ENCODE measurements around the gene PRKCH.

PRKCH gene

DNA sequence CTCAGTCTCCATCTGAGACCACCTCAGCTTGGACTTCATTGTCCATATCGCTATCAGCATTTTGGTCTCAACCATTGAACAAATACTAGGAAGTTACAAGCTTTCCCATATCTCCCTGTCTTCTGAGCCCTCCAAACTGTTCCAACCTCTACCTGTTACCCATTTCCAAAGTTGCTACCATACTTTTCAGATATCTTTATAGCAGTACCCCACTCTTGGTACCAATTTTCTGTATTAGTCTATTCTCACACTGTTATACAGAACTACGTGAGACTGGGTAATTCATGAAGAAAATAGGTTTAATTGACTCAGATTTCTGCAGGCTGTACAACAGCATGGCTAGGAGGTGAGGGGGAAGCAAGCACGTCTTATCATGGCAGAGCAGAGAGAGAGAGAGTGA is 53.8 kb downstream of the PRKCH start:
- Mint-ChIP-seq H3K27me3 (ENCODE audit: low read depth) (no peaks in the 10 kb centered on the region), H3K36me3 (ENCODE audit: low read depth) (peaks cover 78% of the 10 kb centered on the region), H3K9me3 (peaks cover 43% of the 10 kb centered on the region), H3K4me1 (ENCODE audit: low read depth) (peaks cover 68% of the 10 kb centered on the region), H3K27ac (no peak overlapping the region), H3K4me3 (no peak overlapping the region)

DNA sequence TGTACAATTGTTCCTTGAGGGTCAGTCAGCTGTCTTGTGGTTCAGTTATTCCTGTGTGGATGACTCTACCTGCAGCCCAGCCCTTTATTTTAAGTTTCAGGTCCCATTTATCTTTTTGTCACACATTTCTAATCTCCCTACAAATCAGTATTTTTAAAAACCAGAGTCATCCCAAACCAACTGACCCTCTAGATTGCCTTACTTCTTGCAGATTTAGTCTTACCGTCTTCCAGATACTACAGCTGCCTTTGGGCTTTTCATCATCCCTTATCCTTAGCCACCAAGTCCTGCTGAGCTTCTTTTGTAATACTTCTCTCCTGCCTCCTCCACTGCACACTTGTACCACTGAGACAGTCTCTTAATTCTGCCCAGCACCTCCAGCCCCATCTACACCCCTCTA is 54.9 kb downstream of the PRKCH start:
- peaks cover 43% of the 10 kb centered on the region for H3K9me3 Mint-ChIP-seq
- H3K27me3 Mint-ChIP-seq (ENCODE audit: low read depth): no peaks in the 10 kb centered on the region
- no peak overlapping the region for H3K27ac Mint-ChIP-seq
- H3K36me3 Mint-ChIP-seq (ENCODE audit: low read depth): peaks cover 82% of the 10 kb centered on the region
- no peak overlapping the region for H3K4me3 Mint-ChIP-seq
- peaks cover 71% of the 10 kb centered on the region for H3K4me1 Mint-ChIP-seq (ENCODE audit: low read depth)

DNA sequence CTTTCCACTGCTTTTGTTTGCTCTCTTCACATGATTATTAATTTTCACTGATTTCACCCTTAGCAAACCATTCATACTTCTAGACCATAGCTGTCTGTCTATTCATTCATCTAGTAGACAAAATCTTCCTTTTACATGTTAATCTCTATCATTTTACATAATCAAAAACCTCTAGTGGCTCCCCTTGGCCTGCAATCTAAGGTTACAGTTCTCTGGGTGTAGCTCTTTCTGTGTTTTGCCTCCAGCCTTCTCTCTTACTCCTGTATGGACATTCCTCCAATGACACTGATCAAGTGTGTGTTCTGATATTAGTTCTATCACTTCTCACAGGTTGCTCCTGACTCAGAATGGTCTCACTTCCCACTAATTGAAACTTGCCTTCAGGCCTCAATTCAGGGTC is 56.4 kb downstream of the PRKCH start:
- Mint-ChIP-seq H3K4me3 (no peak overlapping the region), H3K4me1 (ENCODE audit: low read depth) (peaks cover 63% of the 10 kb centered on the region), H3K27me3 (ENCODE audit: low read depth) (no peaks in the 10 kb centered on the region), H3K27ac (peak overlapping the region; percentile 53), H3K9me3 (peaks cover 38% of the 10 kb centered on the region), H3K36me3 (ENCODE audit: low read depth) (peaks cover 69% of the 10 kb centered on the region)

DNA sequence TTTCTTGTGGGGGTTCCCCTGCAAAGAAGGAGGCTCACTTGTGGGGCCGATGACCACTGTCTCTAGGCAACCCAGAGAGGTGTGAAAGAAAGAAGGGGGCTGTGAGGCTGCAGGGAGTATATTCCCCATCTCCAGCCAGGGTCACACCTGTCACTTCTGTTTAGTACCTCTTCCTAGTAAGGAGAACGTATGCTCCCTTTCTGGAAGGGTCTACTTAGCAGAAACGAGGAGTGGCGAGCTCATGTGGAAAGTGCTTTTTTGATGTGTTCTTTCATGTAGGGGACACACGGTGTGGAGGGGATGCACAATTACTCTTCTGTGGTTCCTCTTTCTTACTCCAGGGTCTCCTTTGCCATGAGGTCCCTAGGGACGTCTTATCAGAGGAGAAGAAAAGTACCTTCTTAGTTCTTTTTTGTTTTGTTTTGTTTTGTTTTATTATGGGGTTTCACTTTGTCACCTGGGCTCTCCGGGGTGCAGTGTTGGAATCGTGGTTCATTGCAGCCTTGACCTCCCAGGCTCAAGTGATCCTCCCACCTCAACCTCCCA is 58.3 kb downstream of the PRKCH start:
- Mint-ChIP-seq H3K27me3 (ENCODE audit: low read depth) (no peaks in the 10 kb centered on the region), H3K27ac (no peak overlapping the region), H3K4me3 (no peak overlapping the region), H3K9me3 (peaks cover 20% of the 10 kb centered on the region), H3K4me1 (ENCODE audit: low read depth) (peaks cover 57% of the 10 kb centered on the region), H3K36me3 (ENCODE audit: low read depth) (peaks cover 52% of the 10 kb centered on the region)

DNA sequence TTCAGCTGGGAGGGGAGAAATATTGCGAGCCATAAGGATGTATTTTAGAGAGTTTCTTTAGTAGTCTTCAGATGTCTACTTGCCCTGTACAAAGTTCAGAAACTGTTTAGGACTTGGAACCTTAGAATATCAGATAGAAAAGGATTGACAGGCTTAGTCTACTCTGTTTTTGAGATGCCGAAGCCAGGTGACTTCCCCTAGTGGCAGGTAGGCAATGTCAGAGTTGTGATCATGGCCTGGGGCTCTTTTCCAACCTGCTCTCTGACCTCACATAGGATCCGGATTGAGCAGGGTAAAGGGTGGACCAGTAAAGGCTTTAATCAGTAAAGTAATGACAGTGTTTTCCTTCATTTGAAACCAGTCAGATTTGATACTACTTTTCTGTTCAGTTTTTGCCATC is 59.6 kb downstream of the PRKCH start:
- no peaks in the 10 kb centered on the region for H3K27me3 Mint-ChIP-seq (ENCODE audit: low read depth)
- H3K36me3 Mint-ChIP-seq (ENCODE audit: low read depth): peaks cover 43% of the 10 kb centered on the region
- H3K27ac Mint-ChIP-seq: no peak overlapping the region
- peaks cover 52% of the 10 kb centered on the region for H3K4me1 Mint-ChIP-seq (ENCODE audit: low read depth)
- no peak overlapping the region for H3K4me3 Mint-ChIP-seq
- H3K9me3 Mint-ChIP-seq: peaks cover 10% of the 10 kb centered on the region

DNA sequence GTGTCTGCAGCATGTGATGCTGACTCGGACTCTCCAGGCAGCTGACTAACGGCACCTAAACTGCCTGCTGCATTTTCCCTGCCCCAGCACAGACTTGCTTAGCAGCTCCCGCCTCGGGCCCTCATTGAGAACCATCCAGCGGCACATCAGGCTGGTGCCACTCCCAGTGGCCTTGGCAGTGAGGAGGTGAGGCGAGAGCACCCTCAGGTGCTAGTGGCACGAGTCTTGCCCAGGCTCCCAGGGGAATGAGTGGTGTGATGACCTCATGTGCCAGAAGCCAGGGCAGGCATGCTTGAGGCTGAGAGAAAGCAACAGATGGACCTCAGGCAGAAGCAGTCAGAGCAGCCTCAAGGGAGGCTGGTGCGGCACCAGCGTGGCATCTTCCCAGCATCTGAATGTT is 60.2 kb downstream of the PRKCH start:
- no peak overlapping the region for H3K4me3 Mint-ChIP-seq
- H3K27me3 Mint-ChIP-seq (ENCODE audit: low read depth): no peaks in the 10 kb centered on the region
- no peak overlapping the region for H3K27ac Mint-ChIP-seq
- peaks cover 4% of the 10 kb centered on the region for H3K9me3 Mint-ChIP-seq
- peaks cover 46% of the 10 kb centered on the region for H3K4me1 Mint-ChIP-seq (ENCODE audit: low read depth)
- peaks cover 37% of the 10 kb centered on the region for H3K36me3 Mint-ChIP-seq (ENCODE audit: low read depth)

DNA sequence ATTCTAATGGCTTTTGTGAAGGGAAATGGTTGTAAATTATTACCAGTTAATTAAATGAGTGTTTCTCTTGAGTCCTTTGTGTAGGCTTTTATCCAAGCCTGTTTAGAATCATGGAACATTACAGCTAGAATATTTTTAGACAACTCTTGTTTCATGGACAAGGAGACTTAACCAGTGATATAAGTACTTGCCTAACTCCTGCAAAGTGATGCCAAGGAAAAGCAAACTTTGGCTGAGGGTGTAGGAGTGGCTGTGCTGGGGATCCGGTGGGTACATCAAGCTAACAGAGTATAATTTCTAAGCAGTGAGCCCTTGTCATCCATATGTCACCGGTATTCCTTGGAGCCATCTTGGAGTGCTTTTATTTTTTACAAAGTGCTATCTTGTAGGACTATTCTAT is 61.5 kb downstream of the PRKCH start:
- Mint-ChIP-seq H3K9me3 (no peaks in the 10 kb centered on the region), H3K27ac (no peak overlapping the region), H3K4me3 (no peak overlapping the region), H3K27me3 (ENCODE audit: low read depth) (no peaks in the 10 kb centered on the region), H3K36me3 (ENCODE audit: low read depth) (peaks cover 26% of the 10 kb centered on the region), H3K4me1 (ENCODE audit: low read depth) (peaks cover 36% of the 10 kb centered on the region)

DNA sequence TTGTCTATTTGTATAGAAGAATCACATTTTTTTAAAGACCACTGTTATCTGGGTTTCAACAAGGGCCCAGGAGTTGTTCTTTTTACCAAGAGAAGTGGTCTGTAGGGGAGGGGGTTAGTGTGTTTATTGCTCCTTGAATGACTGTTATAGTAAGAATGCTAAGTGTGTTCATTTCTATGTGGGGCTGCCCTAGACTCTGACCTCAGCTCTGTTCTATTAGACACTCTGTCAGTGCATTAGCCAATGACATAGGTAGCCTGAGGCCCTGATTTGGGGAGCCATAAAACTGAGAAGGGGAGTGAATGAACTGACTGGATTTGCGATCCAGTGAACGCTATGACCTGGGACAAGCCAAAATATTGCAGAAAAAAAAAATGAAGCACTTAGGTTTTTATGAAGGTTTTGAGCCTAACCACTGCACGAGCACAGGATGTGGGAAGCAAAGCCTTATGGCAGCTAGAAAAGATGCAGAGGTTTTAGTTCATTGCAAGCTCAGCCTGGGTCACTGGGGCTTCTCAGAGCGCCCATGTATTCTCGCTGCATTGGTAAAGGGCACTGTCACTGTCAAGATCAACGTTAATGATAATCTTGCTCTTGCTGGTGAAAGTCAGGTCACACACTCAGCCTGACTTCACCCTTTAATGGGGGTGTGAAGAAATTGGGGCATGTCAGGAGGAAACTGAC is 63.8 kb downstream of the PRKCH start:
- Mint-ChIP-seq H3K27ac (no peak overlapping the region), H3K9me3 (no peaks in the 10 kb centered on the region), H3K4me3 (no peak overlapping the region), H3K4me1 (ENCODE audit: low read depth) (peaks cover 21% of the 10 kb centered on the region), H3K36me3 (ENCODE audit: low read depth) (peaks cover 7% of the 10 kb centered on the region), H3K27me3 (ENCODE audit: low read depth) (no peaks in the 10 kb centered on the region)

DNA sequence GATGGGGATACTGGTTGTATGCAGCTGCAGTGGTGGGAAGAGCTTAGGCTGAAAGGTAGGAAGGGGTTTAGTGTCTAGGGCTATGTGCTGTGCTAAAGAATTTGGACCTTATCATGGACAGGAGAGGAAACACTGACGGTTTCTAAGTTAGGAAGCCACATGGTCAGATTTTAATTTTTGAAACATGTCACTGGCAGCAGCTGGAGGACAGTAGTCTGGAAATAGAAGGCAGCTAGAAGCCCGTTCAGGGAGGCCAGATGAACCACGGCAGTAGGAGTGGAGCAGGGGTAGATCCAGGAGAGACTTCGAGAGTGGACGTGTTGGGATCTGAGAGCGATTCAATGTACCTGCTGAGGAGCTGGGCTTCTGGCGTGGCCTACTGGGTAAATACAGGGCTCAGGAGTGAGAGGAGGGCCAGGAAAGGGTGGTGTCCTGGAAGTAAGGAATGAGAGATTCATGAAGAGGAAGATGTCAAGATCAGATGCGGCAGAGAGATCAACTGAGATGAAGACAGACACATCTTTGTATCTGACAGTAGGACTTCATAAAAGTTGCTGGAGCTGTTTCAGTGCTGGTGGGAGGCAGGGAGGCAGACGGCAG is 64.9 kb downstream of the PRKCH start:
- no peak overlapping the region for H3K27ac Mint-ChIP-seq
- no peaks in the 10 kb centered on the region for H3K9me3 Mint-ChIP-seq
- peaks cover 20% of the 10 kb centered on the region for H3K4me1 Mint-ChIP-seq (ENCODE audit: low read depth)
- H3K4me3 Mint-ChIP-seq: no peak overlapping the region
- H3K36me3 Mint-ChIP-seq (ENCODE audit: low read depth): peaks cover 7% of the 10 kb centered on the region
- H3K27me3 Mint-ChIP-seq (ENCODE audit: low read depth): no peaks in the 10 kb centered on the region

DNA sequence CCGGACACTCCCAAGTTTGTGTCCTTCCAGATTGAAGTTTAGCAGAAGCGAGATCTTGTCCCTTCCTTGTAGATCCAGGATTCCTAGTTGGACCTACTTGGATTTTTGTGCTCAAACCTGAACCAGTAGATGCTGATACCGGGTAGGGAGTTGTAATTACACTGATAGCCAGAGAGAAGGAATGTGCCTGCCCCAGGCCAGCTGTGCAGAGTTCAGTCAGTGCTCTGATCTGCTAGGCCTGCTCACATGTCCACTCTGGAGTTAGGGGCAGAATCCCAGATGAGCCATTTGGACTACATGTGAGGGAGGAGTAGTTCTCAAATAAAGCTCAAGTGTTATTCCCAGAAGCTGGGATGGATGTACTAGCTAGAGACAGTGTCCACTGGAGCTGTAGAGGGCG is 65.7 kb downstream of the PRKCH start:
- Mint-ChIP-seq H3K4me3 (no peak overlapping the region), H3K36me3 (ENCODE audit: low read depth) (peaks cover 14% of the 10 kb centered on the region), H3K27ac (no peak overlapping the region), H3K27me3 (ENCODE audit: low read depth) (no peaks in the 10 kb centered on the region), H3K4me1 (ENCODE audit: low read depth) (peaks cover 22% of the 10 kb centered on the region), H3K9me3 (no peaks in the 10 kb centered on the region)

DNA sequence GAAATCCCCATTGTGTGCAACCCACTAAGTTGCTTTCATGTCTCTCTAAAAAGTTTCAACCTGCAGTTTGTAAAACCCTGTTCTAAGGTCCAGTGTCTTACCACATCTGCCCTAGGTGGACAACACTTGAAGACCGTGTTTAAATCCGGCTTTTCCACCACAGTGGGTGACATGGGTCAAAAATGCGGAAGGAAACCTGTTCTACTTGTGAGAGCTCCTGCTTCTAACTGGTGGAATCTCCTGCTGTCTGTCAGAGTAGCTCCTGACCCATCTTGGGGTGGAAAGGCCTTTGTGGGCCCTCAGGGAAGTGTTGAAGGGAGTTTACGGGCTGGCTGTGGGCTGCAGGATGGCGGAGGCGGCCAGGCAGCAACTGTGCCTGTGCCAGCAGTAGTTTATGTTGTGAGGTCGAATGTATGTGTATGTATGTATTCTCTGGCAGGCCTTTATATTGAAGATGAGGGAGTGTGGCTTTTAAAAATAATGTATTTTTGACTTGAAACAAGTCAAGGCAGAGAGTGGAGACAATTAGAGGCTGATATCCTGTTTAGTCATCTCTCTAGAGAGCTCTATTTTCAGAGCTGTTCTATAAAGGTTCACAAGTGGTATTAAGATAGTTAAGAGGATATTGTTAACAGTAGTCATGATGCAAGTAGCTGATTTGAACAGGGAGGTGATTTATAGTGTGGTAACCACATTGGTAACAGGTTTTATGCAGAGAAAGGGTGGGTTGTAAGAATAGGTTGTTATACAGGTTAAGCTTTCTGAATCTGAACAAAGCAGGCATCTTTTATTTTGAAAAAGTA is 67.0 kb downstream of the PRKCH start:
- Mint-ChIP-seq H3K27me3 (ENCODE audit: low read depth) (no peaks in the 10 kb centered on the region), H3K4me1 (ENCODE audit: low read depth) (peaks cover 27% of the 10 kb centered on the region), H3K4me3 (peak overlapping the region; percentile 50), H3K9me3 (no peaks in the 10 kb centered on the region), H3K36me3 (ENCODE audit: low read depth) (peaks cover 24% of the 10 kb centered on the region), H3K27ac (no peak overlapping the region)

DNA sequence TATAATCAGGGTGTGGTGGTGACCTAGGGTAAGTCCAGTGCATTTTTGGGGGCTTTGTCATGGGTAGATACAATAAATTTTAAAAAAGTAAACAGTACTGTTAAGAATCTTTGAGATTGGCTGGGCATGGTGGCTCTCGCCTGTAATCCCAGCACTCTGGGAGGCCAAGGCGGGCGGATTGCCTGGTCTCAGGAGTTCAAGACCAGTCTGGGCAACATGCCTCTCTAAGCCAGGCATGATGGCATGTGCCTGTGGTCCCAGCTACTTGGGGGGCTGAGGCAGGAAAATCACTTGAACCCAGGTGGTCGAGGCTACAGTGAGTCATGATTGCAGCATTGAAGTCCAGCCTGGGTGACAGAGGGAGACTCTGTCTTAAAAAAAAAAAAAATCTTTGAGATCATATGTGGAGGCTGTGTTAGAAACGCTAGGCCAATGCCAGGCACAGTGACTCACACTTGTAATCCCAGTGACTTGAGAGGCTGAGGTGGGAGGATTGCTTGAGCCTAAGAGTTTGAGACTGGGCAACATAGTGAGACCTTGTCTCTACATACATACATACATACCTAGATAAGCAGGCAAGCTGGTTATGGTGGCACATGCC is 67.7 kb downstream of the PRKCH start:
- Mint-ChIP-seq H3K27me3 (ENCODE audit: low read depth) (no peaks in the 10 kb centered on the region), H3K4me3 (peak overlapping the region; percentile 50), H3K4me1 (ENCODE audit: low read depth) (peaks cover 31% of the 10 kb centered on the region), H3K36me3 (ENCODE audit: low read depth) (peaks cover 29% of the 10 kb centered on the region), H3K27ac (no peak overlapping the region), H3K9me3 (no peaks in the 10 kb centered on the region)

DNA sequence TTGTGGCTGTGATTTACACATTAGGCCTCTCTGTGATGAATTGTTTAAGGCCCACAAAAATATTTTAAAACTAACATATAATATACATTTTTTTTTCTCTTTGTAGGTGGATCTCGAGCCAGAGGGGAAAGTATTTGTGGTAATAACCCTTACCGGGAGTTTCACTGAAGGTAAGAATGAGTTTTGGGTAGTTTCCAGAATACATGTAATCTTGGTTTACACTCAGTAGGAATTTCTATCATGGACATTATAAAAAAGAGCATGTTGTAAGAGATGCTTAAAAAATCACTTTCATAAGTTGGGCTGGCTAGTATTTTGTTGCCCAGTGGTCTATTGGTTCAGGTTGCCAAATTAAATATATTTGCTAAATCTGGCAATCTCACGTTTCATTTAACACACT is 69.7 kb downstream of the PRKCH start:
- peak overlapping the region; percentile 73 for H3K27ac Mint-ChIP-seq
- H3K4me1 Mint-ChIP-seq (ENCODE audit: low read depth): peaks cover 44% of the 10 kb centered on the region
- no peaks in the 10 kb centered on the region for H3K9me3 Mint-ChIP-seq
- H3K36me3 Mint-ChIP-seq (ENCODE audit: low read depth): peaks cover 44% of the 10 kb centered on the region
- no peaks in the 10 kb centered on the region for H3K27me3 Mint-ChIP-seq (ENCODE audit: low read depth)
- peak overlapping the region; percentile 49 for H3K4me3 Mint-ChIP-seq

DNA sequence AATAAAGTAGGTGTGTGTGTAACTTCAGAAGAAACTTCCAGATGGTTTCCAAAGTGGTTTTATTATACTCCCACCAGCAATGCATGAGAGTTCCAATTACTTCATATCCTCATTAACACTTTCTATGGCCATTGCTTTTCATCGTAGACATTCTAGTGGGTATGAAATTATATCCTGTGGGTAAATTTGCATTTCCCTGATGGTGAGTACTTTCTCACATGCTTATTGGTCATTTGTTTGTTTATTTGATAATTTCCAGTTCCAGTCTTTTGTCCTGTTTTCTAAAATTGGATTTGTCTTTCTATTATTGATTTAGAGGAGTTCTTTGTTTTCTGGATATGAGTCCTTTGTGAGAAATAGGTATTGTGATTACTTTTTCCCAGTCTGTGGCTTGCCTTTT is 70.9 kb downstream of the PRKCH start:
- H3K9me3 Mint-ChIP-seq: no peaks in the 10 kb centered on the region
- no peak overlapping the region for H3K4me3 Mint-ChIP-seq
- peaks cover 53% of the 10 kb centered on the region for H3K36me3 Mint-ChIP-seq (ENCODE audit: low read depth)
- no peaks in the 10 kb centered on the region for H3K27me3 Mint-ChIP-seq (ENCODE audit: low read depth)
- no peak overlapping the region for H3K27ac Mint-ChIP-seq
- H3K4me1 Mint-ChIP-seq (ENCODE audit: low read depth): peaks cover 55% of the 10 kb centered on the region
